Endothelial cell (in vitro differentiated cells): Measurements from ENCODE around the gene SAMD10. TPM values are rescaled to one million over a fixed set of nuclear protein-coding genes. Genes with fewer than 3 reads are reported as not detected.

Experiments used
- DNase-seq: peaks from one replicate; pipeline ENCODE4 v3.0.0; 2021; ENCODE audit warnings: low spot score
- H3K27ac Mint-ChIP-seq: one replicate; pipeline ENCODE4 v1.8.0; 2021; ENCODE audit warnings: mixed read lengths, inconsistent platforms; ENCODE audit not compliant: unreplicated experiment
- H3K27me3 Mint-ChIP-seq: one replicate; pipeline ENCODE4 v1.8.0; 2021; ENCODE audit warnings: mild to moderate bottlenecking, moderate library complexity, mixed read lengths, inconsistent platforms; ENCODE audit not compliant: unreplicated experiment
- H3K36me3 Mint-ChIP-seq: one replicate; pipeline ENCODE4 v1.8.0; 2021; ENCODE audit warnings: mild to moderate bottlenecking, low read depth, mixed read lengths, inconsistent platforms; ENCODE audit not compliant: unreplicated experiment
- H3K4me1 Mint-ChIP-seq: one replicate; pipeline ENCODE4 v1.8.0; 2021; ENCODE audit warnings: mild to moderate bottlenecking, mixed read lengths, inconsistent platforms; ENCODE audit not compliant: unreplicated experiment
- H3K4me3 Mint-ChIP-seq: one replicate; pipeline ENCODE4 v1.8.0; 2021; ENCODE audit warnings: mild to moderate bottlenecking, mixed read lengths, inconsistent platforms; ENCODE audit not compliant: unreplicated experiment
- H3K9me3 Mint-ChIP-seq: one replicate; pipeline ENCODE4 v1.8.0; 2021; ENCODE audit warnings: mixed read lengths, inconsistent platforms; ENCODE audit not compliant: unreplicated experiment
- CTCF ChIP-seq: fragments of 200-600 bp; sonication (generic); IDR thresholded peaks from one replicate; pipeline ENCODE4 v1.5.0; 2021; ENCODE audit warnings: antibody characterized with exemption; ENCODE audit not compliant: unreplicated experiment
- total RNA-seq: library from RNA; stranded (reverse); fragmentation: NEBNext Ultra II Directional; extraction: Animal tissue kit (Norgen Biotek cat#: 25700); gene quantifications from one replicate; pipeline ENCODE4 v1.2.1, GENCODE V29; 2021; ENCODE audit not compliant: unreplicated experiment

SAMD10 gene
- total RNA-seq, 1 donor from 2014 or later: 5.0 TPM

DNA sequence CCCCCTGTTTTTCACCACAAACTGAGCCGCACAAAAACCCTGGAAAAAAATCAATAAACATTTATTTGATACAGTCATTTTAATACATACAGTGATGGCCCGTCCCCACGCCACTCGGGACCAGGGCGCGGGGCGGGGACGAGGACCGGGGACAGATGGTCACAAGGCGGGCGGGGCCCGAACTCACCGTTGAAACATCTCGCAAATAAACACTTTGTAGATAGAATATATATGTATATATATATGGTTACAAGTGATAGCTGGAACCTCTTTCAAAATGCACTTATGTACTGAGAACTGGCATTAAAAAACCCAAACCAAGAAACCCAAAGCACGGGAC, 22.8 kb downstream of the SAMD10 start:
- peaks cover 14% of the 10 kb centered on the region for H3K27me3 Mint-ChIP-seq
- H3K4me3 Mint-ChIP-seq: peak overlapping the region; percentile 88
- DNase-seq: no peak
- TF ChIP-seq CTCF: no peak
- H3K4me1 Mint-ChIP-seq: peaks cover 11% of the 10 kb centered on the region
- no peaks in the 10 kb centered on the region for H3K9me3 Mint-ChIP-seq
- H3K27ac Mint-ChIP-seq: no peak overlapping the region
- H3K36me3 Mint-ChIP-seq: no peaks in the 10 kb centered on the region

DNA sequence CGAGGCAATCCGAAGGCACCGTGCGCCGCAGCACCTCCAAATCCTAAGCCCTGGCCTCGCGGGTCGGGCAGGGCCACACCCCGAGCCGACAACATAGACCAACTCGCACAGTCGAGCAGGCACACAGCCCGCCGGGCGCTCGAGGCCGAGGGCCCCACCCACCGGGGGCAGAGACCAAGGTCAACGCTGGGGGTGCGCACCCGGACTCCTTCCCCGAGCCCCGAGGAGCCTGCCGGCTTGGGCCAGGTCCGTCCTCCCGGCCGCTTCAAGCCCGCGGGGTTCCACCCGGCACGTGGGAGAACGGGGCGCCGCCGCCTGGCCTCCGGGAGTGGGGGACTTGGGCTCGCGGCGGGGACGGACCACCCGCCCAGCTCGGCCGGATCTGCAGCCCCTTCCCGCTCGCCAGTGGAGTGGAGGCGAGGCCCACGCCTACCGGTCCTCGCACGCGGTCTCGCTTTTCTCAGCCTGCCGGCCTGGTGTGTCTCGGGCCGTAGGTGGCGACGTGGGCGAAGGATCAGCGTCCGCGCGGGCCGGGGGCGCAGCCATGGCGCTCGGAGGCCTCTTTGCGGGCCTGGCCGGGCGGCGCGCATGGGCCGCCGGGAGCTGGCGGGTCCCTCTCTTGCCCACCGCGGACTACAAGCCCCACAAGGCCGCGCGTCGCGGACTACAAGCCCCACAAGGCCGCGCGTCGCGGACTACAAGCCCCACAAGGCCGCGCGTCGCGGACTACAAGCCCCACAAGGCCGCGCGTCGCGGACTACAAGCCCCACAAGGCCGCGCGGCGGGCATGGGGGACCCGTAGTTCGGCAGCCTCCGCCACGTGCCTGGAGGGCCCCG, 23.4 kb downstream of the SAMD10 start, which contains the start of gene UCKL1:
UCKL1 (minus strand) TSS at position 590 of the 837 bp plus-strand sequence; CDS start at position 546, 44 bp downstream.
- no peaks in the 10 kb centered on the region for H3K9me3 Mint-ChIP-seq
- H3K27ac Mint-ChIP-seq: no peak within 1 kb of the TSS
- DNase-seq: peak; percentile 87
- H3K27me3 Mint-ChIP-seq: peaks cover 14% of the 10 kb centered on the region
- H3K4me3 Mint-ChIP-seq: peak within 1 kb of the TSS; percentile 88
- no peaks in the 10 kb centered on the region for H3K36me3 Mint-ChIP-seq
- no peak for TF ChIP-seq CTCF
- H3K4me1 Mint-ChIP-seq: peaks cover 11% of the 10 kb centered on the region

DNA sequence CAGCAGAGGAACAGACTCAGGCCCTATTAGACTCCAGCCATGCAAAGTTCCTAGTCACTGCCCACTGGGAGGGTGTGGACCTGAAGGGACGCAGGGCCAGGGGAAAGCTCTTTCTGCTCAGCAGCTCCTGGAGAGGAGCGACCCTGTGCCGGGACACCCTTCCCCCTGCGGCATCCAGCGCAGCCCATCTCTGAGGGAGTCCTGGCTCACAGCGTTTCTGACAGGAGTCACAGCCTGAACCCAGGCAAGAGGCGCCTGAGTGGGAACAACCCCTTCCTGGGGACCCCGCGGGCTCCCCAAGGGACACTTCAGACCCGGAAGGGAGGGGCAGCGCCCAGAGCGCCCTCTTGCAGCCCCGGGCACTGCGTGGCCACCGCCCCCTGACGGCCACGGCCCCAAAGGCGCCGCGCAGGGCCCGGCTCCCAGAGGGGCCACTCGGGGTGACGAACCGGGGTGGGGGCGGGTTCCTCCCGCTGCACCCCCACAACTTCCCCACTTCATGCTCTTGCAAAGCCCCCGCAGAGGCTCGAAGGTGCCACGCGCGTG, 24.1 kb downstream of the SAMD10 start:
- Mint-ChIP-seq H3K27me3 (peaks cover 14% of the 10 kb centered on the region), H3K36me3 (no peaks in the 10 kb centered on the region), H3K9me3 (no peaks in the 10 kb centered on the region), H3K4me3 (peak overlapping the region; percentile 84), H3K4me1 (peaks cover 11% of the 10 kb centered on the region), H3K27ac (no peak overlapping the region)
- TF ChIP-seq CTCF: no peak
- no peak for DNase-seq

- DNase-seq: no peak
- peaks cover 12% of the 10 kb centered on the region for H3K4me1 Mint-ChIP-seq
- H3K27me3 Mint-ChIP-seq: peaks cover 22% of the 10 kb centered on the region
- H3K36me3 Mint-ChIP-seq: no peaks in the 10 kb centered on the region
- H3K4me3 Mint-ChIP-seq: peak overlapping the region; percentile 83
- TF ChIP-seq CTCF: no peak
- H3K27ac Mint-ChIP-seq: no peak overlapping the region
- no peaks in the 10 kb centered on the region for H3K9me3 Mint-ChIP-seq
These were observed 25.5 kb downstream of the SAMD10 start for GRCh38 chr20:63953764-63954429.
